Limb (tissue), 2 donors: ENCODE data around the gene UPK1B.
"Not testable (repeated sequence)": the region's sequence is repeated elsewhere in the genome, so short reads cannot be mapped to it uniquely, and the experiment has no call there.

Experiments
- DNase-seq, 2 donors: peaks; one replicate each; pipeline ENCODE4 v3.0.0-alpha.2; 2016; ENCODE audit errors: extremely low spot score in 2 of 2

The UPK1B gene

GRCh38 chr3:119173325-119173724 is at the start of gene UPK1B:
Gene UPK1B (plus strand): TSS chr3:119173598. CDS start chr3:119186742, 13,144 bp downstream.
- no peak for DNase-seq

GRCh38 chr3:119125342-119125741 is 48.1 kb upstream of the UPK1B start:
- no peak for DNase-seq

- no peak for DNase-seq
Observed at GRCh38 chr3:119125742-119126504, 47.5 kb upstream of the UPK1B start.

GRCh38 chr3:119130291-119130690 is 43.1 kb upstream of the UPK1B start:
- not testable (repeated sequence) for DNase-seq

DNA sequence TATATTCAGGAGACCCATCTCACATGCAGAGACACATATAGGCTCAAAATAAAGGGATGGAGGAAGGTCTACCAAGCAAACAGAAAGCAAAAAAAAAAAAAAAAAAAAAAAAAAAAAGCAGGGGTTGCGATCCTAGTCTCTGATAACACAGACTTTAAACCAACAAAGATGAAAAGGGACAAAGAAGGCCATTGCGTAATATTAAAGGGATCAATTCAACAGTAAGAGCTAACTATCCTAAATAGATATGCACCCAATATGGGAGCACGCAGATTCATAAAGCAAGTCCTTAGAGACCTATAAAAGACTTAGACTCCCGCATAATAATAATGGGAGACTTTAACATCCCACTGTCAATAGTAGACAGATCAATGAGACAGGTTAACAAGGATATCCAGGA is 41.1 kb upstream of the UPK1B start:
- DNase-seq: not testable (repeated sequence)

- DNase-seq: not testable (repeated sequence)
Observed at GRCh38 chr3:119139360-119139759, 34.0 kb upstream of the UPK1B start.

DNA sequence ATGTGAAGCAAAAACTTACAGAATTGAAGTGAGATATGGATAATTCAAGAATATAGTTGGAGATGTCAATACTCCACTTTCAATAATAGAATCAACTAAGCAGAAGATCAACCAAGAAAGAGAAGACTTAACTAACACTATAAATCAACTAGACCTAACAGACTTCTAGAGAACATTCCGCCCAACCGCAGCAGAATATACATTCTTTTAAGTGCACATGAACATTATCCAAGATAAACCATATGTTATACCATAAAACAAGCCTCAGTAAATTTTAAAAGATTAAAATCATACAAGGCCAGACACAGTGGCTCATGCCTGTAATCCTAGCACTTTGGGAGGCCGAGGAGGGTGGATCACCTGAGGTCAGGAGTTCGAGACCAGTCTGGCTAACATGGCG is 32.9 kb upstream of the UPK1B start:
- no peak for DNase-seq

DNA sequence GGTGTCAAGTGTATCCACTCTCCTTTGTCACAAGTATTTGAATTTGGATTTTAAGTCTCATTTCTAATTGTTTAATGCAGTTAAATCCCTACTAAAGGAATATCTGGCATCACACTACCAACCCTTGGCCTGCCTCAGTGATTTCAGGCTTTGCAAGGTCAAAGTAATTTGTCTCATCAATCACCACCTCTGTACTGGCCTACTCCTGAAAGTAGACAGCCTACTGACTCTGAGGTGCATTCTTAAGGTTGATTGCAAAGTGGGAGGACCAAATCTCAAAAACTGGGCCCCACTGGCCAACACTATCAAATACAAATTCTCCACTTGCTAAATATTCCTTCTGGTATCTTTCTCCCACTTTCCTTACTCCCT is 28.3 kb upstream of the UPK1B start:
- no peak for DNase-seq

DNA sequence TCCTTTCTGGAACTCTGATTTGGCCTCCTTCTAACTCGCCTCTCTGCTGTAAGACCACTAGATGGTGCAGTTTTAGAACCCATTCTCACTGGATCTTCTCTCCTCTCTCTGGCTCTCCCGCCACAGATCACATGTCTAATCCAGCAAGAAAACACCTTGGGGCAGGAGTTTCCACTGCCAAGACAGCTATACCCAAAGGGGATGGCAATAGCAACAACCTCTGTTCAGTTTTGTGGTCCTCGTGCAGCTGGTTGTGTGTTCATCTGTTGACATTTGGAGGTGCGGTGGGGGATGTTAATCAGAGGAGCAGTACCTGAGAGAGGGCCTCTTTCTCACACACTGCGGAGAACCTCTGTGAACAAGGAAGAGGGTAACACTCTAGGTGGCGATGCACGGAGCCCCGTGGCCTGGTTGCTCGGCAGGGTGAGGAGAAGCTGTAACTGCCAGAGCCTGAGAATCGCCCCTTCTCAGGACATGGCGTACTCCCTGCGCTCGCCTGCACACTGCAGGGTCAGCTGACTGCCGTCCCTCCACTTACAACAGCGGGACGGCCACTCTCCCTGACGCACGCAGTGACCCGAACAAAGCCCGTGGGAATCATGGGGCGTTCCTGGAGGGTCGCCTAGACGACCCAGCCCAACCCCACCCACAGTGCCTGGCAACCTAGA is 27.8 kb upstream of the UPK1B start, which contains the start of gene TEX55:
Gene TEX55 (plus strand): TSS at position 666 of the 668 bp plus-strand sequence. CDS start 25 bp downstream, outside the sequence.
- DNase-seq: peak in 1 of 2 donors; percentile 24

DNA sequence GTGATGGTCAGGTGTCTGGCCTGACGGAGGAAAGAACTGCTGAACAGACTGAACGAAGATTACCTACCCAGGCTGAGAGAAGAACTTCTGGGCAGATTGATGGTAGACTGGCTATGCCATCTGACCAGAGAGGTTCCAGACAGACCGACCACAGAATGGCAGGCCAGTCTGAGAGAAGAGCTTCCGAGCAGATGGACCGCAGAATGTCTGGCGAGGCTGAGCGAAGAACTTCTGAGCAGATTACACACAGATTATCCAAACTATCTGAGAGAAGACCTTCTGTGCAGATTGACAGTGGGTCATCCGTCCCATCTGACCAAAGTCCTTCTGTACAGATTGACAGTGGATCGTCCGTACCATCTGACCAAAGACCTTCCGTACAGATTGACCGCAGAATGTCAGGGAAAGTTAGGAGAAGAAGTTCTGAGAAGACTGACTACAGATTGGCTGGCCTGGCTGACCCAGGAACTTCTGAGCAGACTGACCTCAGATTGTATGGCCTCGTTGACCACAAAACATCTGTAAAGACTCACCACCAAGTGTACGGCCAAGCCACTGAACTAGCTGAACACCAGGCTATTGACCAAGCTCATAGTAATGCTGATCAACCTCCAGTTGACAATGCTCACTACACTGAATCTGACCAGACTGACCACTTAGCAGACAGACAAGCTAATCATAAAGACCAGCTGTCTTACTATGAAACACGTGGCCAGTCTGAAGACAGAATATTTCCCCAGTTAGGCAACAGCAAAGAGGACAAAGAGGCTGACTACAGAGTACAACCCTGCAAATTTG is 26.6 kb upstream of the UPK1B start:
- DNase-seq: no peak

DNA sequence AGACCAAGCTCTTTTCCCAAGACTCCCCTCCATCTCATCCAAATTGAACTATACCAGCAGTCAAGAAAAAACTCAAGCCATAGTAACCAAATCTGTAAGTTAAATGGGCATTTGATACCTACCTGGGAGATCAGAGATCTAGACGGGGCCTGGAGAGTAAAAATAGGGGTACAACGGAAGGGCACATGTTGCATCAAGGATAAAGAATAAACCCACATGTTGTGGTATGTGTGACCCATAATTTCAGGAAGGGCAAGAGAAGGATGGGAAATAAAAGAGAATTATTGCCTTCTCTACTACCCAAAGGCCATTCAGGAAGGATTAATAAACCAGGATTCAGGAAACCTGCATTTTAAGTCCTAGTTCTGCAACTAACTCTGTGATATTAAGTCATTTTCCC is 25.9 kb upstream of the UPK1B start:
- DNase-seq: no peak

- DNase-seq: no peak
Observed at GRCh38 chr3:119148493-119149180, 24.8 kb upstream of the UPK1B start.

DNA sequence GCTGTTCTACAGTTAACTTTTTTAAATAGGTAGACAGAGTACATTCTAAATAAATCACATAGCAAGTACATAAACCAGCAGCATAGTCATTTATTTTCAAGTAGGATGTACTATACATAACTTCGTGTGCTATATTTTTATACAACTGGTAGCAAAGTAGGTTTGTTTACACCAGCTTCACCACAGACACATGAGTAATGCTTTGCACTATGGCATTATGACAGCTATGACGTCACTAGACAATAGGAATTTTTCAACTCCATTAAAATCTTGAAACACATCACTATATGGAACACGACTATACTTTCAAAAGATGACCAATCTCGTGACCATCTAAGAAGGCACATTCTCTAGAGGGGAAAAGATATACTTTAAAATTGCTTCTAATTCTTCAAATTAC is 23.9 kb upstream of the UPK1B start:
- DNase-seq: no peak

GRCh38 chr3:119156868-119157267 is 16.5 kb upstream of the UPK1B start:
- no peak for DNase-seq

DNA sequence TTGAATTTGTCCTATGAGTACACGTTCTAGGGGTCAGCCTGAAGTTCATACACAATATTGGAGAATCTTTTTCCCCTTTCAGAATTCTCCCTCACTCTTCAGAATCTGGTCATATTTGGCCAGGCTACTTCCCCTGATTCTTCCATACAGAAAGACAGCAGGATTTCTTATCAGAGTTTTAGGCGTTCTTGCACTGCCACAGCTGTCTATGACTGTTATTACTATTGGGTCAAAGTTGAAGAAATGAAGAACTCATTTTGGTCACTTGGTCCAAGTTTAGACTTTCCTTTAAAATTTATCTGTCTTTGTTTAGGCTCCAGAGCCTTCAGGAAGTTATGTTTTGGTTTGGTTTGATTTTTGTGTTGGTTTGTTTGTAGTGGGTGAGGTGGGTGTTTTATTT is 15.4 kb upstream of the UPK1B start:
- no peak for DNase-seq

DNA sequence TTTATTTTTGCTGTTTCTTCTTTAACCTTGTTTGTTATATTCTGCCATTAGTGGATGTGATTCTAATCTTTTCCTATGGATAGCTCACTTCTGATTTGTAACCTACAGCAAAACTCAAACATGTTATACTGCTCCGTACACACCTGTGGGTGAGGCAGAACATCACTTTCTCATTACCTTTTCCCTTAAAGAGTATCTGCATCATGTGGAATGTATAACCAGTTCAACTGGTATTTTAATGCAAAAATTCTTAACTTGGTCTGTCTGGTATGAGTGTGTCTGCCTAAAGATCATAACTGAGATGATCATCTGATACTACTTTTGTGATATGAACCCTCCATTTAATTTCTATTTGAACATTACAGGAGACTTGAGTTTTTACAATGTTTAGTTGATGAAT is 13.0 kb upstream of the UPK1B start:
- DNase-seq: no peak

DNA sequence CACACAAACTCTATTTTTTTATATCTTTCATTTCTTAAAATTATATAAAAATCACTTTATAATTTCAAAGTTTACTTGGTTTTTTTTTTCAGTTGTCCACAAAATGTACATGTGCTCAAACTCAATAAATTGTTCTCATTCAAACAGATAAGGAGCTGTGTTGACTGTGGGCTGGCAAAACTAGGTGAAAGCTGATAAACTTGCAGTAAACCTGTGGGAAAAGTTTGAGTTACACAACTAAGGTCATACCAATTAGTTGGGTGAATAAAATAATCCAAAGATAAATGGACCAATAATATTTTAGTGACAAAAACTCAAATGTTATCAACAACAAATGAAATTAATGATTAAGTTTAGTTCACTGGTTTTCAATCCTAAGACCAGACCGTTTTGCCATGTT is 12.6 kb upstream of the UPK1B start:
- no peak for DNase-seq

DNA sequence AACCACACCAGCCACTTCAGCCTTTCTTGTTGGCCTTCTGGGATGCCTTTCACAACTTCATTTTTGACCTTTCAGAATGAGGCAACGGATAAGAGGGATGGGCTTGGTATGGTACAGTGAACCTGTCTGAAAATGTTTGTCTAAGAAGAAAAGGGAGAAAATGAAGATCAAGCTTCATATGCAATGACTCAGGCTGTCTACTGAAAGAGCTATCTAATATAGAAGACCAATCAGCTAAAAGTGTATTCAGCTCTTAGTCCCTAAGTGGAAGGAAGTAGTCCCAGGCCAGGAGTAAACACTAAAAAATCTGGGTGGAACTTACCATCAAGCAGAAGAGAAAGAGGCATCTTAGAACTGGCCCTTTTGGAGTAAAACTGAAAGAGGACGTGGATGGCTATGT is 12.2 kb upstream of the UPK1B start:
- no peak for DNase-seq

DNA sequence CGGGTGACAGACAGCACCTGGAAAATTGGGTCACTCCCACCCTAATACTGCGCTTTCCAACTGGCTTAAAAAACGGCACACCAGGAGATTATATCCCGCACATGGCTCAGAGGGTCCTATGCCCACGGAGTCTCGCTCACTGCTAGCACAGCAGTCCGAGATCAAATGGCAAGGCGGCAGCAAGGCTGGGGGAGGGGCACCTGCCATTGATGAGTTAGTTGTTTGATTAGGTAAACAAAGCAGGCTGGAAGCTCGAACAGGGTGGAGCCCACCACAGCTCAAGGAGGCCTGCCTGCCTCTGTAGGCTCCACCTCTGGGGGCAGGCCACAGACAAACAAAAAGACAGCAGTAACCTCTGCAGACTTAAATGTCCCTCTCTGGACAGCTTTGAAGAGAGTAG is 8.7 kb upstream of the UPK1B start:
- DNase-seq: not testable (repeated sequence)

GRCh38 chr3:119170821-119171220 is 2.6 kb upstream of the UPK1B start:
- DNase-seq: no peak

DNA sequence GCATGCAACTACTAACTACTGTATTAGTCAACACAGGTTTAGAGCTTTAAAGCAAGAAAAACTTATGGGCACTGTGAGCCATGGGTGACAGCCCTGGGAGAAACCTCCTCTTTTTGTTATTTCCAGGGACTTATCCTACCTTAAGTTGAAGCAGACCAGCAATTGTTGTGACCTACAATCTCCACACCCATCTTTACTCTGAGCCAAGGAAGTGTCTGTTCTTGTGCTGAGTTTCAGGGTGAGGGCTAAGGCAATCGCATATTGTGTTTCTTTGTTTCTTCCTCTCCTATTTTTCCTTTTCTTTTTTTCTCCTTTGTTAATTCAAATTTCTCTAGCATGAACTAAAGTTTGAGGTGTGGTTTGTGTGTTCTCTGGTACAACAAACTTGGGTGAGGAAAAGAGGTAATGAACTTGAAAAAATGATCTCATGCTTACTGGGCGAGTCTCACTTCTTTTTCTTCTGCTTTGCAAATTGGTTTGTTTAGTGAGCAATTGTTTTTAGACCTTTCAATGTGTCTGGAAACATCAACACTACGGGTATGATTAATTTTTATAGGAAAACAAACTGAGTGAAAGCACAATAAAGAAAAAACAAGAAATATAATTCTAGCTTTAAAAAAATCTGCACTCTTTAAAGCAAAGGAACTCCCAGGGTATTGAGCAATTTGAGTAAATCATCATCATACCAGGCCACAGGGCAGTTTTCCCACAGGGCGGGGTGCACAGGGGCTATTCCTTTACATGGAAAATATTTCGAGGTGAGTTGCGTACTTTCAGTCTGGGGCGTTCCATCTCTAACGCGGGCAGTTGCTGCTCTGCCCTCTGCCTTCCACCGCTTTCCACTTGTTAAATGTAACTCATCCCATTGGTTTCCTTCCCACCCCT is 2.7 kb downstream of the UPK1B start:
- no peak for DNase-seq
